Cardiac fibroblast (primary cell): Measurements from ENCODE around the gene CNTN1.

Experiments used
- DNase-seq, 2 donors: peaks; one replicate each; pipeline versions ENCODE4 v3.0.0 to v3.0.0-alpha.2; 2010; ENCODE audit warnings: low read depth in 2 of 2
- H3K4me3 ChIP-seq, 2 donors: replicated peaks in 1 of 2; 1 replicate in 1 of 2; 2 replicates in 1 of 2; pipeline ENCODE4 v1.5.1; 2011; ENCODE audit warnings: low read depth in 2 of 2, low read length in 2 of 2, mild to moderate bottlenecking in 2 of 2, moderate library complexity in 1 of 2
- CTCF ChIP-seq: IDR thresholded peaks from one replicate; pipeline ENCODE4 v1.5.1; 2011; ENCODE audit warnings: low read depth, mild to moderate bottlenecking, low read length, inconsistent platforms

CNTN1 gene

GRCh38 chr12:40976546-40976945 lies 284.3 kb downstream of the CNTN1 start:
- no peak for DNase-seq
- no peak overlapping the region for H3K4me3 ChIP-seq
- TF ChIP-seq CTCF = no peak

GRCh38 chr12:40980427-40980961 lies 288.3 kb downstream of the CNTN1 start:
- H3K4me3 ChIP-seq = no peak overlapping the region
- peak in 1 of 2 donors; percentile 24 for DNase-seq
- TF ChIP-seq CTCF = no peak

GRCh38 chr12:40986001-40986400 lies 293.8 kb downstream of the CNTN1 start:
- H3K4me3 ChIP-seq = no peak overlapping the region
- DNase-seq = no peak
- TF ChIP-seq CTCF = no peak

- no peak for DNase-seq
- no peak overlapping the region for H3K4me3 ChIP-seq
- no peak for TF ChIP-seq CTCF
Measured at GRCh38 chr12:40988355-40988754, 296.1 kb downstream of the CNTN1 start.

- DNase-seq = no peak
- no peak overlapping the region for H3K4me3 ChIP-seq
- TF ChIP-seq CTCF = no peak
Measured at GRCh38 chr12:40988824-40989223, 296.6 kb downstream of the CNTN1 start.

- H3K4me3 ChIP-seq = no peak overlapping the region
- DNase-seq = no peak
- no peak for TF ChIP-seq CTCF
Measured at GRCh38 chr12:40989785-40990184, 297.5 kb downstream of the CNTN1 start.

GRCh38 chr12:40992158-40992557 lies 299.9 kb downstream of the CNTN1 start:
- no peak for TF ChIP-seq CTCF
- no peak overlapping the region for H3K4me3 ChIP-seq
- DNase-seq = no peak
